Left lung (tissue), 10 donors: ENCODE results near the gene MOCS3. TPM values are rescaled to one million over a fixed set of nuclear protein-coding genes. Genes with fewer than 3 reads are reported as not detected.

Experiments used
- ATAC-seq: fragments of 200-7000 bp; cut with Tn5 transposase; one replicate; pipeline ENCODE4 v1.9.1; 2020; ENCODE audit warnings: moderate library complexity
- DNase-seq, 4 donors: peaks; one replicate each; pipeline ENCODE4 v3.0.0-alpha.2; 2013 to 2020
- H3K27ac ChIP-seq, 2 donors: fragments of 200-600 bp; sonication (generic) in 1 of 2; one replicate each; pipeline versions ENCODE4 v1.5.0 to v1.8.0; 2020 to 2021
- H3K27me3 ChIP-seq, 2 donors: fragments of 200-600 bp; sonication (generic) in 1 of 2; one replicate each; pipeline versions ENCODE4 v1.5.0 to v1.8.0; 2020 to 2021
- H3K36me3 ChIP-seq, 2 donors: fragments of 200-600 bp; sonication (generic) in 1 of 2; one replicate each; pipeline versions ENCODE4 v1.5.0 to v1.8.0; 2020 to 2021
- H3K4me1 ChIP-seq, 2 donors: fragments of 200-600 bp; one replicate each; pipeline ENCODE4 v1.8.0; 2021
- H3K4me3 ChIP-seq, 2 donors: fragments of 200-600 bp; sonication (generic) in 1 of 2; one replicate each; pipeline versions ENCODE4 v1.5.0 to v1.8.0; 2020 to 2021; ENCODE audit warnings: mild to moderate bottlenecking in 1 of 2
- H3K9me3 ChIP-seq, 2 donors: fragments of 200-600 bp; sonication (generic) in 1 of 2; one replicate each; pipeline versions ENCODE4 v1.5.0 to v1.8.0; 2020 to 2021
- intact Hi-C, 2 donors: fragments of 100-400 bp; cut with DNase I; formaldehyde crosslinking; loops; one replicate each; pipeline versions ENCODE4 v1.11.2 to v1.14.2; 2022
- polyA plus RNA-seq, 6 donors: library from polyadenylated mRNA; unstranded; fragments of 120-200 nt; gene quantifications; one replicate each; pipeline ENCODE4 v1.2.1, GENCODE V29; 2013; ENCODE audit not compliant: insufficient read length in 6 of 6
- total RNA-seq, 2 donors: library from RNA; stranded (reverse); fragmentation: NEBNext Ultra II Directional; extraction: Animal tissue kit (Norgen Biotek cat#: 25700); gene quantifications; one replicate each; pipeline ENCODE4 v1.2.1, GENCODE V29; 2021
- TF ChIP-seq, protein P1 (sequence below), 2 donors: fragments of 200-600 bp; sonication (generic) in 1 of 2; IDR thresholded peaks; one replicate each; pipeline versions ENCODE4 v1.5.0 to v1.8.0; 2021; ENCODE audit warnings: antibody characterized with exemption in 2 of 2
- donor health status: DM: no; HTN: yes; CAD: no.
- donor health status: DM: no; HTN: no; CAD: no.

Gene MOCS3
- total and polyA plus RNA-seq, 8 donors: 3.1 to 4.2 (median 3.7) TPM

DNA sequence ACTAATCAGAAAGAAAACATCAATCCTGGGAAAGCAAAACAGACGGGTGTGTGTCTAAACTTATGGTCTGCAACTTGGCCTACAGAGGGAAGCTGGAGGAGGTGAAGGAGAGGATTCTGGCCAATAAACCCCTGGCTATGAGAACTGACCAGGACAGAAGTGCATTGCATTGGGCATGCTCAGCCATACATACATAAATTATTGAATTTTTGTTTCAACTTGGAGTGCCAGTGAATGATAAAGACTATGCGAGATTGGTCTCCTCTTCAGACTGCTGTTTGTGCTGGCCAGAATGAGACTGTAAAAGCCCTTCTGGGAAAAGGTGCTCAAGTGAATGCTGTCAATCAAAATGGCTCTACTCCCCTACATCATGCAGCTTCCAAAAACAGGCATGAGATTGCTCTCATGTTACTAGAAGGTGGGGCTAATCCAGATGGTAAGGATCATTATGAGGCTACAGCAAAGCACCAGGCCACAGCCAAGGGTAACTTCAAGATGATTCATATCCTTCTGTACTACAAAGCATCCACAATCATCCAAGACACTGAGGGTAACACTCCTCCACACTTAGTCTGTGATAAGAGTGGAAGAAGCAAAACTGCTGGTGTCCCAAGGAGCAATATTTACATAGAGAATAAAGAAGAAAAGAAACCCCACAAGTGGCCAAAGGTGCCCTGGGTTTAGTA lies 44.8 kb upstream of the MOCS3 start:
- TF ChIP-seq, protein P1, sequence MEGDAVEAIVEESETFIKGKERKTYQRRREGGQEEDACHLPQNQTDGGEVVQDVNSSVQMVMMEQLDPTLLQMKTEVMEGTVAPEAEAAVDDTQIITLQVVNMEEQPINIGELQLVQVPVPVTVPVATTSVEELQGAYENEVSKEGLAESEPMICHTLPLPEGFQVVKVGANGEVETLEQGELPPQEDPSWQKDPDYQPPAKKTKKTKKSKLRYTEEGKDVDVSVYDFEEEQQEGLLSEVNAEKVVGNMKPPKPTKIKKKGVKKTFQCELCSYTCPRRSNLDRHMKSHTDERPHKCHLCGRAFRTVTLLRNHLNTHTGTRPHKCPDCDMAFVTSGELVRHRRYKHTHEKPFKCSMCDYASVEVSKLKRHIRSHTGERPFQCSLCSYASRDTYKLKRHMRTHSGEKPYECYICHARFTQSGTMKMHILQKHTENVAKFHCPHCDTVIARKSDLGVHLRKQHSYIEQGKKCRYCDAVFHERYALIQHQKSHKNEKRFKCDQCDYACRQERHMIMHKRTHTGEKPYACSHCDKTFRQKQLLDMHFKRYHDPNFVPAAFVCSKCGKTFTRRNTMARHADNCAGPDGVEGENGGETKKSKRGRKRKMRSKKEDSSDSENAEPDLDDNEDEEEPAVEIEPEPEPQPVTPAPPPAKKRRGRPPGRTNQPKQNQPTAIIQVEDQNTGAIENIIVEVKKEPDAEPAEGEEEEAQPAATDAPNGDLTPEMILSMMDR (IDR thresholded peaks at IDR 0.05): no peak
- H3K9me3 ChIP-seq: no peaks in the 10 kb centered on the region
- no peak overlapping the region for H3K4me3 ChIP-seq
- no peaks in the 10 kb centered on the region for H3K27me3 ChIP-seq
- H3K36me3 ChIP-seq: peaks cover 0 to 5% of the 10 kb centered on the region in 2 donors
- ATAC-seq (peak; percentile 63), DNase-seq (no peak)
- intact Hi-C loops: no loop called here
- H3K27ac ChIP-seq: no peak overlapping the region
- peaks cover 20 to 74% of the 10 kb centered on the region in 2 donors for H3K4me1 ChIP-seq

DNA sequence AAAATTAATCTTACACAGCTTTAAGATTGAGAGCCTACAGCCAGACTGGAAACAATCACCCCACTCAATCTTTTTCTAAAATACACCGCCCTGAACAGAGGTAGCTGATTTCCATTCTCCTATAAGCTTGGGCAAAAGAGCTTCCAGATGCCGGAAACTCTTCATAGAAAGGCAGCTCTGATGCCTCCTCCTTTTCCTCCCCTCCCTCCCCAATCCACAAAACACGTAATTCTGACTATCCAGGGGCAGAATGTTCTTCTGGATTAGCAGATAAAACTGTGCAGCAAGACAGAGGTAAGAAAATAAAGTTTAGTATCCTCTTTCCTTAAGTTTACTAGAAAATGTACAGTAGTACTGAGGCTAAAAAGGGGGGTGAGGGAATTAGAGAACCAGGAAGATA lies 43.2 kb upstream of the MOCS3 start:
- peaks cover 20 to 79% of the 10 kb centered on the region in 2 donors for H3K4me1 ChIP-seq
- DNase-seq: no peak
- no peak overlapping the region for H3K4me3 ChIP-seq
- H3K9me3 ChIP-seq: no peaks in the 10 kb centered on the region
- TF ChIP-seq, protein P1 (IDR thresholded peaks at IDR 0.05): no peak
- H3K36me3 ChIP-seq: peaks cover 0 to 5% of the 10 kb centered on the region in 2 donors
- H3K27ac ChIP-seq: no peak overlapping the region
- no peaks in the 10 kb centered on the region for H3K27me3 ChIP-seq
- intact Hi-C loops: no loop called here
- no peak for ATAC-seq

DNA sequence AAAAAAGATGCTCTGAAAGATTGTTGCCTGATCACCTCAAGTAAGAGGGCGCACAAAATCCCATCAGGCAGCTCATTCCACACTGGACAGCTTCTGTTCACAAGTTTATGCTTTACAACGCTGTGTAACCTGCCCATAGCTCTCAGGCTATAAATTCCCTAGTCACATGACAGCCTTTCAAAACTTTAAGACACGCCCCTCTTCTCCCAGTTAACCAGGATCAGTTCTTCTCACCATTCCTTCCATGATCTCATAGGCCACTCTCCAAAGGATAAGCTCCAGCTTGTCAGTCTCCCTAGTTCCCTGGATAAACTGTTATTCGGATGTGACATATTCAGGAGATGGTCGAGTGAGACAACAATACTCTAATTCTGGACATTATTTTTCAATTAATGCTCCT lies 42.4 kb upstream of the MOCS3 start:
- Histone ChIP-seq H3K4me1 (peaks cover 20 to 84% of the 10 kb centered on the region in 2 donors), H3K4me3 (no peak overlapping the region), H3K27me3 (no peaks in the 10 kb centered on the region), H3K9me3 (no peaks in the 10 kb centered on the region), H3K36me3 (peaks cover 0 to 5% of the 10 kb centered on the region in 2 donors), H3K27ac (no peak overlapping the region)
- DNase-seq (no peak), ATAC-seq (peak; percentile 65)
- TF ChIP-seq, protein P1 (IDR thresholded peaks at IDR 0.05): no peak
- intact Hi-C loops: no loop called here

- DNase-seq (no peak), ATAC-seq (no peak)
- intact Hi-C loops: no loop called here
- TF ChIP-seq, protein P1 (IDR thresholded peaks at IDR 0.05): no peak
- Histone ChIP-seq H3K27me3 (no peaks in the 10 kb centered on the region), H3K4me1 (peaks cover 21 to 84% of the 10 kb centered on the region in 2 donors), H3K36me3 (peaks cover 0 to 5% of the 10 kb centered on the region in 2 donors), H3K9me3 (no peaks in the 10 kb centered on the region), H3K27ac (no peak overlapping the region), H3K4me3 (no peak overlapping the region)
Measured at GRCh38 chr20:50916934-50917333, 41.7 kb upstream of the MOCS3 start.

GRCh38 chr20:50918403-50918802 lies 40.2 kb upstream of the MOCS3 start:
- no peak overlapping the region for H3K4me3 ChIP-seq

More at GRCh38 chr20:50918403-50918802, 40.2 kb upstream of the MOCS3 start:
- no peak for ATAC-seq
- Histone ChIP-seq H3K4me1 (peaks cover 22 to 92% of the 10 kb centered on the region in 2 donors), H3K27ac (no peak overlapping the region), H3K36me3 (peaks cover 0 to 6% of the 10 kb centered on the region in 2 donors), H3K9me3 (no peaks in the 10 kb centered on the region), H3K27me3 (no peaks in the 10 kb centered on the region)
- DNase-seq: no peak
- intact Hi-C loops: no loop called here
- TF ChIP-seq, protein P1 (IDR thresholded peaks at IDR 0.05): no peak
